ENCODE data around the gene LAMA5.
A peak's percentile ranks its signal among the peaks of the same experiment; 100 is the strongest.

The LAMA5 gene

DNA sequence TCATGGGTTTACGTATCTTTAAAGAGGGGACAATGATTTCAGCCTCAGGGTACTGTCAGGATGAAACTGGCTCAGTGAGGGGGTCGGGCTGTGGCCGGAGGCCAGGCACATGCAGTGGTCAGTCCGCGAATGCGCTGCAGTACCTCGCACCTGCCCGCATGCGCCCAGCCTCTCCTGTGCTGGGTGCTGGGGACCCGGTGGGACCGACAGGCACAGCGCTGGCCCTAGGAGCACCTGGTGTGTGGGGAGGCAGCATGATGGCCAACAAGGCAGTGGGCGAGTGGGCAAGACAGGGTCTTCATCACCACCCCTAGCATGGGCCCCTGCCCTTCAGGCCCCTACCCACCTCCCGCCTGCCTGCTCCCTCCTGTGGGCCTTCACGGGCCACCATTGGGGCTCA, 40.9 kb upstream of the LAMA5 start:
- Histone ChIP-seq H3K36me3 (ENCODE audit: insufficient read depth, low read length) (no peaks in the 10 kb centered on the region), H3K4me1 (ENCODE audit: insufficient read depth, low read length) (no peaks in the 10 kb centered on the region; the same call in 1 of the 2 replicates), H3K9ac (ENCODE audit: low read depth, low read length) (no peak overlapping the region), H3K9me3 (ENCODE audit: control insufficient read depth, insufficient read depth, low read length) (no peaks in the 10 kb centered on the region)

DNA sequence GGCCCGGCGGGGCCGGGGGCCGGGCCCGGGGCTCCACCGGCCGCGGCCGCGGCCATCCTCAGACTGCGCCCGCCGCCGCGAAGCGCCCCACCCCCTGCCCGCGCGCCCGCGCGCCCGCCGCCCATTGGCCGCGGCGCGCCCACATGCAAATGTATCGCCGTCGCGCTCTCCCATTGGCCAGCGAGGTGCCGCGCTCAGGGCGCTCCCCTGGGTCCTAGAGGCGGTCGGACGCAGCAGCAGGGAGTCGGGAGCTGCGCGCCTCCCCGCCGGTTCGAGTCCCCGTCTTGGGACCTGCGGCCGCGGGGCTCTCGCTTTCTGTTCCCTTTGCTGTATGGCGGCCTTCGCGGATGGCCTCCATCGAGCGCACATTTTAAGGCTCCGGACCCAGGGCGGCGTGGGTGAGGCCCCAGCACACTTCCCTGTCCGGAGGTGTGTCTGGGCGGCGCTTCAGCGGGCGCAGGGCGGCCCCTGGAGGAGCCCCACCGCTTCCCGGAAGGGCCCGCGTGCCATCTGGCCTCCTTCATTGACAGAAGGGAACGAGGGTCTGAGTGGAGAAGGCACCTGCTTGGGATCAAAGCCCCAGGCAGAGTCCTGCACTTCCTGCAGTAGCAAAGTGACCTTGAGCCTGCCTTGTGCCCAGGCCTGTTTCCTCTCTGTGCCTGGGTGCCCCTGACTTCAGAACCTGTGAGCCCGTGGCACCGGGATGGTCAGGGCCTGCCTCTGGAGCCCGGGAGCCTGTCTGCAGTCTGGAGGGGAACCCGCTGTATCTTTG, 40.3 kb upstream of the LAMA5 start, which contains the start of gene CABLES2:
TSS of gene CABLES2 (minus strand) at position 65 of the 772 bp plus-strand sequence. CDS start at position 56, 9 bp downstream.
- Histone ChIP-seq H3K4me1 (ENCODE audit: insufficient read depth, low read length) (no peaks in the 10 kb centered on the region; the same call in 1 of the 2 replicates), H3K36me3 (ENCODE audit: insufficient read depth, low read length) (no peaks in the 10 kb centered on the region), H3K9me3 (ENCODE audit: control insufficient read depth, insufficient read depth, low read length) (no peaks in the 10 kb centered on the region), H3K9ac (ENCODE audit: low read depth, low read length) (peak within 1 kb of the TSS; percentile 52)

DNA sequence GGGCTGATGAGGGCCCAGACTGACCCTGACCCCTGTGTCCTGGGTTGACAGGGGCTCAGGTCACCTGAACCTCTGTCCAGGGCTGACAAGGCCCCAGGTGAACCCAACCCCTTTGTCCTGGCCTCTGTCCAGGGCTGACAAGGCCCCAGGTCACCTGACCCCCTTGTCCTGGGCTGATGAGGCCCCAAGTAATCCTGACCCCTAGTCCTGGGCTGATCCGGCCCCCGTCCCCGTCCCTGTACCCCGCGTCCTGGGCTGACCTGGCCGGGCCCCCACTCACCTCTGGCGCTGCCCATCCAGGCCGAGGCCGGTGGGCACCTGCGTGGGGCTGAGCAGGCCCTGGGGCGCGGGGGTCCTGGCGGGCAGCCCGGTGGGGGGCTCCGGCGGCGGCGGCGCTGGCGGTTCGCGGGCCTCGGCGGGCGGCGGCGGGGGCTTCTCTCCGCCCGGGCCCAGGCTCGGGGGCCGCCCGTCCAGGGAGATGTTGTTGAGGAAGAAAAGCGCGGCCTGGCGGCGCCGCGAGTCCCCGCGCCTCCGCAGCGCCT, 39.6 kb upstream of the LAMA5 start:
- Histone ChIP-seq H3K4me1 (ENCODE audit: insufficient read depth, low read length) (no peaks in the 10 kb centered on the region; the same call in 1 of the 2 replicates), H3K9me3 (ENCODE audit: control insufficient read depth, insufficient read depth, low read length) (no peaks in the 10 kb centered on the region), H3K9ac (ENCODE audit: low read depth, low read length) (peak overlapping the region; percentile 52), H3K36me3 (ENCODE audit: insufficient read depth, low read length) (no peaks in the 10 kb centered on the region)

DNA sequence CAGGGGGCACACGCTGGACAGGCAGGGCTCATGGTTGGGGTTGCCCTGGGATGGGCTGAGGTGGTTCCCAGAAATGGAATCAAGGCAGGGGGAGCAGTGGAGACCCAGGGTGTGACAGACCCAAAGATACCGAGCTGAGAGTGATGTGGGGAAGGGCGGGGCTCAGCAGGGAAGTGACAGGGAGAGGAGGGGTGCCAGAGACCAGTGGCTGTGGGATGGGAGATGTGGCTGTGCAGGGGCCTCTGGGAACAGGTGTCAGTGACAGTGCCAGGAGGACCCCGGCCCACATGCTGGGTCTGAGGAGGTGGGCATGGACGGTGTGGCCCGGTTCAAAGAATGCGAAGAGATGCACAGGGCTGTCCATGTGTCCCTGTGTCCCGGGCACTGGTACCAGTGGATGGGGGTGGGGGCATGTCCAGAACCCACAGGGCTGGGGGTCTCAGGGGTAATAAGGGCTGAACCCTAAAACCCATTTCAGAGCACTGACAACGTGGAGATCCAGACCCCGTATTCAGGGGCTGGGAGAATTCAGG, 38.9 kb upstream of the LAMA5 start:
- peak overlapping the region; percentile 52; the same call in 1 of the 2 replicates for H3K9ac ChIP-seq (ENCODE audit: low read depth, low read length)
- no peaks in the 10 kb centered on the region for H3K9me3 ChIP-seq (ENCODE audit: control insufficient read depth, insufficient read depth, low read length)
- no peaks in the 10 kb centered on the region for H3K36me3 ChIP-seq (ENCODE audit: insufficient read depth, low read length)
- H3K4me1 ChIP-seq (ENCODE audit: insufficient read depth, low read length): no peaks in the 10 kb centered on the region; the same call in 1 of the 2 replicates

DNA sequence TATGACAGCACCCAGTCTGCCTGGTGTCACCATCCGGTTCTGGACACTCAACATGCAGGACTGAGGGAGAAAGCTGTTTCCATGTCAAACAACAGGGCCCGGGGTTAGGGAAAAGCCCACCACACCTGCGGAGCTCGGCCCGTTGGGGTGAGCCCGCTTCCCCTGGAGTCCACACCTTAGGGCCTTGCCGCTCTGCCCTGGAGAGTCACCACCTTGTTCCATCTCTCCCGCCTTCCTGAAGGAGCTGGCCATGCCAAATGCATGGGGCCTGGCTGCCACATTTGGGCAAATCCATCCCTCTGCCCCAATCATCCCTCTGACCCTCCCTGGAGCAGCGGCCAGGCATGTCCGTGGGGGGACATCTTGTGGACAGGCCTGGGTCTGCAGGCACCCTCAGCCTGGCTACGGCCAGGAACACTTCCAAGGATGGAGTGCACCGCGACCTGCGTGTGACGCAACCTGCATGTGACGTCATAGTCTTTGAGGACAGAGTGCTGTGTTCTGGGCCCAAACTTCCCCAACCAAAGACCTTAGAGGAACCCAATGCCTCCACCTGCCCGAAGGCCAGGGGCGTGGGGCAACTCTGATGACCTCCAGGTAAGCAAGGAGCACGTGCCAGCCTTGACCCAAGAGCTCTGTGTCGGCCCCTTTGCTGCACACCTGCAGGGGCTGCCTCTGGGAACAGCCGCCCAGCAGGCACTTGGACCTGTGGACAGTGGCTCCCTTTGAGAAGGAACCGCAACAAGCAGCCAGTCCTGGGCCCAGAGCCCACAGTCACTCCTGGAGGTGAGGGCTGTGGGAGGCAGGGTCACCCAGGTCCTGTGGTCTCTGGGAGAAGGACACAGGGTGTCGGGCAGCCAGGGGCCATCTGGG, 38.2 kb upstream of the LAMA5 start:
- Histone ChIP-seq H3K9ac (ENCODE audit: low read depth, low read length) (no peak overlapping the region), H3K4me1 (ENCODE audit: insufficient read depth, low read length) (no peaks in the 10 kb centered on the region; the same call in 1 of the 2 replicates), H3K9me3 (ENCODE audit: control insufficient read depth, insufficient read depth, low read length) (no peaks in the 10 kb centered on the region), H3K36me3 (ENCODE audit: insufficient read depth, low read length) (no peaks in the 10 kb centered on the region)

DNA sequence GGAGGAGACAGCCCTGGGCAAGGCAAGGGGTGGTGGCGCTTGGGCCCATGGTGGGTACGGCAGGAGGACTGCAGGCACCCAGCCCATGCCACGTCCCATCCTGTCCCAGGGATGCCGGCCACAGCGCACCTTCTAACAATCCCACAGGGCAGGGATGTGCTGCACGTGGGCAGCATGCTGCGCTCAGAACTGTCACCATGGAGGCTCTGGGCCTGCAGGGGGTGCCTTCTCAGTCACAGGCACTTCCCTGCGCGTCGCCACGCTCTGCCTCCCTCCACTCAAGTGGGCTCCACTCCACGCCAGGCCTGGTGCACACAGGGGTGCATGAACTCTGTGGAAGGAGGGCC, 37.6 kb upstream of the LAMA5 start:
- no peaks in the 10 kb centered on the region; the same call in 1 of the 2 replicates for H3K4me1 ChIP-seq (ENCODE audit: insufficient read depth, low read length)
- H3K9me3 ChIP-seq (ENCODE audit: control insufficient read depth, insufficient read depth, low read length): no peaks in the 10 kb centered on the region
- H3K36me3 ChIP-seq (ENCODE audit: insufficient read depth, low read length): no peaks in the 10 kb centered on the region
- H3K9ac ChIP-seq (ENCODE audit: low read depth, low read length): no peak overlapping the region

DNA sequence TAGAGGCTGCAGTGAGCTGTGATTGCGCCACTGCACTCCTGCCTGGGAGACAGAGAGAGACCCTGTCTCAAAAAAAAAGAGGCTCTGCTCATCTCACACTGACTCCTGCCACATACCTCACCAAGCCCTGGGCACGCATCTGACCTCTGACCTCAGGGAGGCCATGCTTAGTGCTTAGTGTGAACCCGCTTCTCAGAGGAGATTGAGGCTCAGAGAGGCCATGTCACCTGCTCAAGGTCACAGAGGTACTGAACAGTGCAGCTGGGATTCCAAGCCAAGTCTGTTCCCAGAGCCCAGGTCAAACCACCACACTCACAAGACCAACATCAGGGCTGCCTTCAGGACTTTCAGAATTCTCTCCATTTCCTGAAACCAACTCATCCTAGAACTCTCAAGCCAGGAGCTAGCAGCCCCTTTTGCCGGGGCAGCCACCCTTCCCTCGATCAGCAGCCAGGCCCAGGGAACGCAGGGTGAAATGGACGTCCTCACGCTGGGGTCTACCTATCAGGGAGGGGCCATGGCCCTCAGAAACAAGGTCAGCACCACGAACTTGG, 37.1 kb upstream of the LAMA5 start:
- no peaks in the 10 kb centered on the region; the same call in 1 of the 2 replicates for H3K4me1 ChIP-seq (ENCODE audit: insufficient read depth, low read length)
- H3K9me3 ChIP-seq (ENCODE audit: control insufficient read depth, insufficient read depth, low read length): no peaks in the 10 kb centered on the region
- no peaks in the 10 kb centered on the region for H3K36me3 ChIP-seq (ENCODE audit: insufficient read depth, low read length)
- H3K9ac ChIP-seq (ENCODE audit: low read depth, low read length): no peak overlapping the region

DNA sequence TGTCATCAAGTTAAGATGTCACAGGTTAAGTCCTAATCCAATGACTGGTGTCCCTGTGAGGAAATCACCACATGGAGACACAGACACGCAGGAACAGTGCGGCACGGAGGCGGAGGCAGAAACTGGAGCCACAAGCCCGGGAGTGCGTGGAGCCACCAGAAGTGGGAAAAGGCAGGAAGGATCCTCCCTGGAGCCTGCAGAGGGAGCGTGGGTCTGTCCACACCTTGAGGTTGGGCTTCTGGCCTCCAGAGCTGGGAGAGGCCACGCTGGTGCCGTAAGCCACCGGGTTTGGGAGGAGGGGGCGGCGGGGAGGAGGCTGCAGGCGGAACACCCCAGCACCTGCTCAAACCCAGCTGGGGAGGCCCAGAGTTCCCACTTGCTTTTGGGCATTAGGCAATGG, 36.2 kb upstream of the LAMA5 start:
- H3K4me1 ChIP-seq (ENCODE audit: insufficient read depth, low read length): no peaks in the 10 kb centered on the region; the same call in 1 of the 2 replicates
- H3K9me3 ChIP-seq (ENCODE audit: control insufficient read depth, insufficient read depth, low read length): no peaks in the 10 kb centered on the region
- no peak overlapping the region for H3K9ac ChIP-seq (ENCODE audit: low read depth, low read length)
- no peaks in the 10 kb centered on the region for H3K36me3 ChIP-seq (ENCODE audit: insufficient read depth, low read length)

DNA sequence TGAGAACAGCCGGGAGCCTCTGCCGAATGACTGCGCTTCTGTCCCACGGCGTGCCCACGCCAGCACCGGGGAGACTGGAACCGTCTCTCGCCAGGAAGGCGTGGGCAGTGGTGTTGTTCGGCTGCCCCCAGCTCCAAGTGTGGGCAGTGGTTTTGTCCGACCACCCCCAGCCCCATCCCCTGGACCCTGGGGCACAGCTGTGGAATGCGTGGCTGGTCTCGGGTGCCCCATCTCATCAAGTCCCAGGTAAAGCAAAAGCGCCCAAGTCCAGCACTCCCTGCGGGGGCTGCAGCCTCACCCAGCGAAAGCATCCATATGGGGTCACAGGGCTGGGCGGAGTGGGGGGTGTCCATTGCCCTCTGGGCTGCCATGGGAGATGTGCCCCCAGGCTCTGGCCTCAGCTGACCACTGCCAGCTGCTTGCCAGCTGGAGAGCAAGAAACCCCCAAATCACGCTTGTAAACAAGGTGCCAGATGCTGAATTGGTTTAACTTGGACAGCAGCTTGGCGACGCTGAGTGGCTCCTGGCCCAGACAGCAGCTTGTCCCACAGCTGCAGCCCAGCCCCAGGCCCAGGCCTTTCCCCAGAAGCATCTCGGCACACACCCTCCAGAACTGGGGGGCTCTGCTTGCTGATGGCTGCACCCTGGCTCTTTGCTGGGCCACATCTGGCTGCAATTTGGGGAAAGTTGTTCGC, 35.5 kb upstream of the LAMA5 start:
- Histone ChIP-seq H3K9ac (ENCODE audit: low read depth, low read length) (no peak overlapping the region), H3K36me3 (ENCODE audit: insufficient read depth, low read length) (no peaks in the 10 kb centered on the region), H3K4me1 (ENCODE audit: insufficient read depth, low read length) (no peaks in the 10 kb centered on the region; the same call in 1 of the 2 replicates), H3K9me3 (ENCODE audit: control insufficient read depth, insufficient read depth, low read length) (no peaks in the 10 kb centered on the region)

DNA sequence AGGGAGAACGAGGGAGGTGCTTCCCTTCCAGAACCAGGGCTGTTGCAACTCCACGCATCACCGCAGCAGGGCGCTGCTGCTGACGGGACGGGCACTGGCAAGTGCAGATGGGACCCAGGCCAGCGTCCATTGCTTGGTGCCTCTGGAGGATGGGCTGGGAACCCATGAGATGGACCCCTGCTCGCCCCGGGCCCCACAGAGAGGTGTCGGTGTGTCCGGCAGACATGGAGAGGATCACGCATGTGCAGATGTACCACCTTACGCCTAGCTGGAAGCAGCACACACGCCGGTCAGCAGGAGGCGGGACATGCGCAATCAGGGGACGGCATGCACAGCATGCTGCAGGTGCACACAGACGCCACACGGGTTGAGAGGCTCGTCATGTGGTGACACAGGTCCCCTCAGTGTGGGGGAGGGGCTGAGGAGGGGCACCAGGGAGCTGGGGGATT, 34.2 kb upstream of the LAMA5 start:
- Histone ChIP-seq H3K9me3 (ENCODE audit: control insufficient read depth, insufficient read depth, low read length) (no peaks in the 10 kb centered on the region), H3K4me1 (ENCODE audit: insufficient read depth, low read length) (no peaks in the 10 kb centered on the region), H3K36me3 (ENCODE audit: insufficient read depth, low read length) (no peaks in the 10 kb centered on the region), H3K9ac (ENCODE audit: low read depth, low read length) (no peak overlapping the region)

DNA sequence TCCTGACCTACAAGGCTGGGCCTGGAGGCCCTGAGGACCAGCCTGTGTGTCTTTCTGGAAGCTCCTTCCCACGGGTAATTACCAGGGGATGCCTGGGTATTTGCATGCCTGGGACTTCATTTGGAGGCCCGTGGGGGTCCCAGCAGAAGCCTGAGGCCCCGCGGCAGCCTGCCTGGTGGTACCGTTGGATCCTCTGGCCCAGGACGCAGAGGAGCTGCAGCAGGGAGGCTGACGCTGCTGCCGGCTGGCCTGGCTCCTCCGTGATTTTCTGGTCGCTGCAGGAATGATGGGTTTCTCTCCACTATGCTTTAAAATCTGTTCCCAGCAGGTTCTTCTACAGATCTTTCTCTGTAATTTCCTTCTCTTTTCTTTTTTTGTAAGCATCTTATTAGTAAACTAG, 33.4 kb upstream of the LAMA5 start:
- Histone ChIP-seq H3K36me3 (ENCODE audit: insufficient read depth, low read length) (no peaks in the 10 kb centered on the region), H3K9ac (ENCODE audit: low read depth, low read length) (no peak overlapping the region), H3K9me3 (ENCODE audit: control insufficient read depth, insufficient read depth, low read length) (no peaks in the 10 kb centered on the region), H3K4me1 (ENCODE audit: insufficient read depth, low read length) (no peaks in the 10 kb centered on the region)

DNA sequence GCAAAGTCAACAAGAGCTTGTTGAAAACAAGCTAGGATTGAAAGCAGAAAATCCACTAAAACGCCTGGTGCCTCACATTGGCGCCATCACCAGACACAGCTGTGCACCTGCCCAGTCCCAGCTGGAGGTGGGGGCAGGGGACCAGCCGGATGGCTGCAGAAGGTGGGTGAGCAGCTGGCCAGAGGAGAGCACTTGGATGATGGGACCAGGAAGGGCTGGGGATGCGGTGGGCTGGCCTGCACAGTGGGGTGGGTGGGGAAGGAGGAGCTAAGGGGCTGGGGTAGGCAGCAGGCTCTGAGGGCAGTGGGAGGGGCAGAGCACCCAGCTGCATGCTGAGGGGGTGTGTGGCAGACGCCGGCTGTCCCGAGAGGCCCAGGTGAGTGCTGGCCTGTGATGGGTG, 32.9 kb upstream of the LAMA5 start:
- Histone ChIP-seq H3K36me3 (ENCODE audit: insufficient read depth, low read length) (no peaks in the 10 kb centered on the region), H3K4me1 (ENCODE audit: insufficient read depth, low read length) (no peaks in the 10 kb centered on the region), H3K9ac (ENCODE audit: low read depth, low read length) (no peak overlapping the region), H3K9me3 (ENCODE audit: control insufficient read depth, insufficient read depth, low read length) (no peaks in the 10 kb centered on the region)

DNA sequence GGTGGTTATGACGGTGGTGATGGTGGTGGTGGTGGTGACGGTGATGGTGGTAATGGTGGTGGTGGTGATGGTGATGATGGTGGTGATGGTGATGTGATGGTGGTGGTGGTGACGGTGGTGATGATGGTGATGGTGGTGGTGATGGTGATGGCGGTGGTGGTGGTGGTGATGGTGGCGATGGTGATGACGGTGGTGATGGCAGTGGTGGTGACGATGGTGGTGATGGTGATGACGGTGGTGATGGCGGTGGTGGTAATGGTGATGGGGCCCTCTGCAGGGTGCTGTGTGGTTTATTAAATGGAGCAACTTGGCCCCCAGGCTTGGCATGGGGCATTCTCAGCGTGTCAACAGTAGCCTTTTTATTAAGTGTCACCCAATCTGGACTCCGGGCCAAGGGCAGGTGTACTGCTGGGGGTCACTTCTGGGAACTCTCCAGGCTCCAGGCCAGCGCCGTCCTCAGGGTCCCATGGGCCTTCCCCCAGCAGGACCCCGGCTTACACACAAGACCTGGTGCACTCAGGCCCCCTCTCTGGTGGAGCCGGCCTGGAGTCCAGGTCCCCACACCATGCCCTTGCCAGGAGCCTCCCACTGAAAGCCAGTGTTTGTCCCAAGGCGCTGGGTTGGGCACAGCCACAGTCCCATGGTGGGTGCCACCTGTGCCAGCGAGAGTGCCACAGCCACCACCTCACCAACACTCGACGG, 31.2 kb upstream of the LAMA5 start:
- Histone ChIP-seq H3K4me1 (ENCODE audit: insufficient read depth, low read length) (no peaks in the 10 kb centered on the region), H3K9me3 (ENCODE audit: control insufficient read depth, insufficient read depth, low read length) (no peaks in the 10 kb centered on the region), H3K36me3 (ENCODE audit: insufficient read depth, low read length) (no peaks in the 10 kb centered on the region), H3K9ac (ENCODE audit: low read depth, low read length) (no peak overlapping the region)

All from ES-I3 (cell line).